Measurements from ENCODE around the gene ASAP2.

Gene ASAP2

GRCh38 chr2:9424447-9425164 lies 218.0 kb downstream of the ASAP2 start:
- no peak for DNase-seq (ENCODE audit: low read depth in 2 of 2)

DNA sequence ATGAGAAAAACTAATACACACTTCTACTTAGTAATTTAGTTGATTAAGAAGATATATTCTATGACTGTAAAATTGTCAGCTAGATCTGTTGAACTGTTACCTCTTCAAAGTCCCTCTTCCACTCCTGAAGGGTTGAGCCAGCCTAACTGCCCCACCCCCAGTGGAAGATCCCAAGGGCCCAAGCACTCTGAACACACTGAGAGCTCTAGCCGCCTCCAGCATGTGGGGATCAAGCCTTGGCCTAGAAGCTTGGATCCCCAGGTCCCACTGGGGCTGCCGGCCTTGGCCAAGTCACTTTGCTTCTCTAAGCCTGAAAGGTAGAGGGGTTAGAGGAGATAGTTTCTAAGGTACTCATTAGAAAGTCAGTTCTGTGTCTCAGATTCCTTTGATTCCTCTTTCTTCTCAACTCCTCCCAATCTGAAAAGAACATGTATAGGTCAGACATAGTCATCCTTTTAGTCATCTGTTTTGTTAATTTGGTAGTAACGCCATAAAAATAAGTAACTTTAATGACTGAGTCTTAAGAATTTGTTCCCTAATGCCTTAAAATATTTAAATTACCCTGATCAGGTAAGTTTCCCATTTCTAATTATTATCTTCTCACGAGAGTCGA lies 222.5 kb downstream of the ASAP2 start:
- DNase-seq (ENCODE audit: low read depth in 2 of 2), result no peak

- no peak for DNase-seq (ENCODE audit: low read depth in 2 of 2)
These were observed 224.0 kb downstream of the ASAP2 start for GRCh38 chr2:9430316-9431293.

GRCh38 chr2:9434489-9434888 lies 227.9 kb downstream of the ASAP2 start:
- no peak for DNase-seq (ENCODE audit: low read depth in 2 of 2)

- no peak for DNase-seq (ENCODE audit: low read depth in 2 of 2)
These were observed 232.9 kb downstream of the ASAP2 start for GRCh38 chr2:9439536-9439935.

DNA sequence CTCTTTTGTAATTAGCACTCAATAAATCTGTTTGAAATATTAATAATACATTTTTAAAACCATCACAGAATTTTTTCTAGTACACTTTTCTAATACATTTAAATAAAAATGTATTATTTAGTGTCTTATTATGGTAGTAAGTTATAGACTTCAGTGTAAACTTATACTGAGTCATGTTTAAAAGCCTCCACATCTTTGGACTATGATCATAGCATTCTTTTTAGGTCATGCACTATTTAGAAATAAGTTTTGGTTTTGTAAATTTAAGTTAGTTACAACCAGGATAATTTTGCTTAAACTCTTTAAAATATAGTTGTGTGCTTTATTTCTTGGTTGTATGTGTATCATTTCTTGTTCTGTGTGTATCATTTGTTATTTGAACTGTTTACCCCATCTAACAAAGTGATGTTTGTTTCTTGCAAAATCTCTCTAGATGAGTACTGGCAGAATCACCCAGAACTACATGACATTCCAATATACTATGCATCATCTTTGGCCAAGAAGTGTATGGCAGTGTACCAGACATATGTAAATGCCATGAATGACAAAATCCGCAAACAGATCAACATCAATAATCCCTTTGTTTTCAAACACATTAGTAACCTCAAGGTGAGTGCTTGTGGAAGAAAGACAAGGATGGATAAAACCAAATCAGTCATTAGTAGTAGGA lies 233.6 kb downstream of the ASAP2 start:
- no peak for DNase-seq (ENCODE audit: low read depth in 2 of 2)

DNA sequence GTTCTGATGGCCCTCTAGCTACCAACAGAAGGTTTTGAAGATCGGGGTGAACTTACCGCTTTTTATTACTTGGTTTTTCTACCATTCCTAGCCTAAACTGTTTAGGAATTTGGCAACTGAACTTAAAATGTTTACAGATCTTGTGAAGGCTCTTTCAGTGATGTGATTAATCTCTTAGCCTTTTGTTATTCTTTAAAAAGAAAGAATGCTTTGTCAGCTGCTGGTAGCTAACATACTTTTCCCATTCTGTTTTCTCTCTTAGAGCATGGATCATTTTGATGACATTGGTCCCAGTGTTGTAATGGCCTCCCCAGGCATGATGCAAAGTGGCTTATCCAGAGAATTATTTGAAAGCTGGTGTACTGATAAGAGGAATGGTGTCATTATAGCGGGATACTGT lies 234.9 kb downstream of the ASAP2 start:
- DNase-seq (ENCODE audit: low read depth in 2 of 2), result no peak

DNA sequence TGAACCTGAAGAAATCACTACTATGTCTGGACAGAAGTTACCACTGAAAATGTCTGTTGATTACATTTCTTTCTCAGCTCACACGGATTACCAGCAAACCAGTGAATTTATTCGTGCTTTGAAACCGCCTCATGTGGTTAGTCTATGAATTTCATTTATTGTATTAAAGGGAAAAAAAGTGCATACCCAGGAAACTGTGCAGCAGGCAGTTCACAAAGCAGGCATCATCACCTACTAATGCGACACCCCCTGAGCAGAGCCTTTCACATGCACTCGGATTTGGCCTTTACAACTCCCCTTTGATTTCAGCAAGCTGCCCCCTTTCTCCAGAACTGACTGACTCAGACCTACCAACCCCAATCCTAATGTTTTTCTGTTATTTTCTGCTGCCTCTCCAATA lies 236.9 kb downstream of the ASAP2 start:
- DNase-seq (ENCODE audit: low read depth in 2 of 2), result no peak

DNA sequence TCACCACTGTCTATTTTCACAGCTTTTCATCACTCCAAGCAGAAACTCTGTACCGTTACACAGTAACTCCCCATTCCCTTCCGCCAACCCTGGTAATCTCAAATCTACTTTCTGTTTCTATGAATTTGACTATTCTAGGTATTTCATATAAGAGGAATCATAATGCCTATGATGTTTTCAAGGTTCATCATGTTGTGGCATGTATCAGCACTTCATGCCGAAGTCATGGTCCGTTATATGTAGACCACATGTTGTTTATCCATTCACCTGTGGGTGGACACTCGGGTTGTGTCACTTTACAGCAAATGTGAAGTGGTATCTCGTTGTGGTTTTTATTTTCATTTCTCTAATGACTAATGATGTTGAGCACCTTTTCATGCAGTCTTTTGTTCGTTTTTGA lies 238.5 kb downstream of the ASAP2 start:
- DNase-seq (ENCODE audit: low read depth in 2 of 2), result no peak

DNA sequence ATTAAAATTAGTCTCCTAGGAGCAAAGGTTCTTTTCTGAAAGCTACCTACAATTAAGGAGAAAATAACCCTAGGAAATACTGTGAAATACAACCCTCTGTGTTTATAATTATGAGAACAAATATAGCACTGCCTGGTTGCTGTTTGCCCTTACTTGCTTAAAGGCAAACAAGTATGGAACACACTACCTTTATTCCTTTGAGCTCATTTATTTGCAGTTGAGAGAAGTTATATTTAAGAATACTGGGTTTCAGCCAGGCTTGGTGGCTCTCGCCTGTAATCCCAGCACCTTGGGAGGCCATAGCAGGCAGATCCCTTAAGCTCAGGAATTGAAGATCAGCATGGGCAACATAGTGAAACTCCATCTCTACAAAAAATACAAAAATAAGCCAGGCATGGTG lies 244.6 kb downstream of the ASAP2 start:
- DNase-seq (ENCODE audit: low read depth in 2 of 2), result no peak
